ENCODE measurements around the gene POLE.
"Not testable (repeated sequence)": the region's sequence is repeated elsewhere in the genome, so short reads cannot be mapped to it uniquely, and the experiment has no call there.

POLE gene

DNA sequence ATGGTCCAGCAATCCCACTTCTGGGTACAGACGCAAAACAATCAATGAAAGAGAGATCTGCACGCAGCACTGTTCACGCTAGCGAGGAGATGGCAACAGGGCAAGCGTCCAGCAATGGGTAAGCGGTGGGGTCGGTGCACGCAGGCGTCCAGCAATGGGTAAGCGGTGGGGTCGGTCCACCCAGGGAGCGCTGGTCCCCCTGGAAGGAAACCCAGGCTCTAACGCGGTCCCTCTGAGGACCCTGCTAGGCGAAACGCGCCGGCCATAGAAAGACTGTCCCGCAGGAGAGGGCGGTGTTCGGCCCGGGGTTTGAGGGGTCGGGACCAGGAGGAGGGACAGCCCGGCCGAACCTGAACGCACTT lies 22.9 kb upstream of the POLE start:
- DNase-seq (ENCODE audit: insufficient read length, low spot score): no peak
- no peak for FAIRE-seq
- TF ChIP-seq TAF1 (IDR thresholded peaks at IDR 0.05; ENCODE audit: low read depth, low read length): no peak
- no peak for TF ChIP-seq SPI1 (IDR thresholded peaks at IDR 0.05; ENCODE audit: low read depth, low read length)
- TF ChIP-seq POLR2A (IDR thresholded peaks at IDR 0.05; ENCODE audit: low read depth, low read length): no peak
- no peak for TF ChIP-seq POU2F2 (IDR thresholded peaks at IDR 0.05; ENCODE audit: low read depth, low read length)
- TF ChIP-seq PAX5 (IDR thresholded peaks at IDR 0.05; ENCODE audit: insufficient read depth, low read length, severe bottlenecking): no peak
- no peak; the same call in none of the 2 replicates for TF ChIP-seq POLR2AphosphoS5 (IDR thresholded peaks at IDR 0.05; ENCODE audit: low read depth, low read length)

DNA sequence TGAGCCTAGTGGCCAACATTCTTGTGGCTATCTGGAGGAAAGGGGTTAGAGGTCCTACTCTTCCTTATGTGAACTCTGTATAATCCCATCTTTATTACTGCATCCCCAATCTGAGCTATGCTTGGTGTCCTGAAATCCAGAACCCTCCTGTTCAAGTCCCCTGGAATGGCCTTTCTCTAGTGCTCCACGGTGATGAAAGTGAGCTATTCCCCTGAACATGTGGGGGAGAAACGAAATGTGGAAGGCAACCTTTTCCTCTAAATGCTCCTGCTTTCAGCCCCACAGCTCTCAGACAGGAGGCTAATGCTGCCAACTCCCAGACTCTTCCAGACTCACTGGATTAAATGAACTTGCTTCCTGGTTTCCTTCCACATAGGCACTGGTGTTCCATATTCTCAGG lies 21.0 kb upstream of the POLE start:
- no peak for FAIRE-seq
- DNase-seq (ENCODE audit: insufficient read length, low spot score): no peak
- TF ChIP-seq POU2F2 (IDR thresholded peaks at IDR 0.05; ENCODE audit: low read depth, low read length) (no peak), SPI1 (IDR thresholded peaks at IDR 0.05; ENCODE audit: low read depth, low read length) (no peak), POLR2A (IDR thresholded peaks at IDR 0.05; ENCODE audit: low read depth, low read length) (no peak), PAX5 (IDR thresholded peaks at IDR 0.05; ENCODE audit: insufficient read depth, low read length, severe bottlenecking) (no peak), TAF1 (IDR thresholded peaks at IDR 0.05; ENCODE audit: low read depth, low read length) (no peak), POLR2AphosphoS5 (IDR thresholded peaks at IDR 0.05; ENCODE audit: low read depth, low read length) (no peak)

DNA sequence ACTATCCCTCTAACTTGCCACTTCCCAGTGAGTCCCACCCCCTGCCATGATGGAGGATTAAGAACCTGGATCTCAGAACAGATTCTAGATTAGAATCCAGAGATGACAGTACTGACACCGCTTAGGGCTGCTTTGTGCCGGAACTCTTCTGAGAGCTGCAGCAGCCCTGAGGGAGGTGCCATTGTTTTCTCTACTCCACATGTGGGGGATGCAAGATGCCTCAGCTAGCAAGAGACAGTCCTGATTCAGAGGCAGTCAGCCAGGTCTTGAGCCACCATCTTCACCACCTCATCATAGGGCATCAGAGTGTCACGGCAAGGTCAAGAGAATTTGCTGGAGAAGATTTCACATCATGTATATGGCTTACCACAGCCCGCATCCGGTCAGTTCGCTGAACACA lies 20.1 kb upstream of the POLE start:
- DNase-seq (ENCODE audit: insufficient read length, low spot score): no peak
- TF ChIP-seq POU2F2 (IDR thresholded peaks at IDR 0.05; ENCODE audit: low read depth, low read length) (no peak), SPI1 (IDR thresholded peaks at IDR 0.05; ENCODE audit: low read depth, low read length) (no peak), TAF1 (IDR thresholded peaks at IDR 0.05; ENCODE audit: low read depth, low read length) (no peak), POLR2A (IDR thresholded peaks at IDR 0.05; ENCODE audit: low read depth, low read length) (no peak), POLR2AphosphoS5 (IDR thresholded peaks at IDR 0.05; ENCODE audit: low read depth, low read length) (no peak), PAX5 (IDR thresholded peaks at IDR 0.05; ENCODE audit: insufficient read depth, low read length, severe bottlenecking) (no peak)
- FAIRE-seq: peak; percentile 55

DNA sequence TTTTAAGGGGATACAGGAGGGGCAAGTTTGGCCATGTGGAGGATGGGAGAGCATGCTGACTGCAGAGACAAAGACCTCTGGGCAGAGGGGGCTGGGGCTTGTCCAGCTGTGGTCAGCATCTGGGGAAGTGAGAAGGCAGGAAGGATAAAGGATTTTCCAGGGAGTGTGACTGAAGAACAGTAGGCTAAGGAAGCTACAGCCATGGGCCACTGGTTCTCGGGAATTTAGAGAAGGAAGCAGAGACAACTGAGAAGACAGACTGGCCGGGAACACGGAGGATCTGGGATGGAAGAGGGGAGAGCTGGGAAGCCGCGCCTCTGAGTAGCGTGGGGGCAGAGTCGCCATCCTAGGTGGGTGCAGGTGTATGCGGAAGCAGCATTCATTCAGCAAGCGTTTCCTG lies 16.5 kb upstream of the POLE start:
- FAIRE-seq: no peak
- TF ChIP-seq POLR2A (IDR thresholded peaks at IDR 0.05; ENCODE audit: low read depth, low read length): no peak
- no peak for TF ChIP-seq PAX5 (IDR thresholded peaks at IDR 0.05; ENCODE audit: insufficient read depth, low read length, severe bottlenecking)
- TF ChIP-seq POU2F2 (IDR thresholded peaks at IDR 0.05; ENCODE audit: low read depth, low read length): no peak
- no peak for TF ChIP-seq TAF1 (IDR thresholded peaks at IDR 0.05; ENCODE audit: low read depth, low read length)
- no peak for TF ChIP-seq POLR2AphosphoS5 (IDR thresholded peaks at IDR 0.05; ENCODE audit: low read depth, low read length)
- no peak for TF ChIP-seq SPI1 (IDR thresholded peaks at IDR 0.05; ENCODE audit: low read depth, low read length)

DNA sequence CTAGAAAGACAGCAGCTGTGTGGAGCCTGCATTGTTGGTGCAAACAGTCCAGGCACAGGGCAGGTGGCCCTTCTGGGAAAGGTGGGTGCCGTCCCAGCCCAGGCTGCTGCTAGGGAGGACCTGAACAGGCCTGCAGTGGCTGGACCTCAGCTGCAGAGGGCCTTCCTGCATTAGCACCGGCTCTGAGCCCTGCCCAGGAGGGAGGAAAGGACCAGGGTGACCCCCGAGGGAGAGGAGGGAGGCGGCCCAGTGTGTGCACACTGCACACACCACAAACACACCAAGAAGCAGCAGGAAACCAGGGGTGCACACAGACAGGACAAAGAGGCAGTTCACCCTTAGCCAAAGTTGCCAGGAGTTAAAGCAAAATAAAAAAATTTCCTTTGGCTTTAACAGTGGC lies 15.5 kb upstream of the POLE start:
- DNase-seq (ENCODE audit: insufficient read length, low spot score) (no peak), FAIRE-seq (no peak)
- TF ChIP-seq POU2F2 (IDR thresholded peaks at IDR 0.05; ENCODE audit: low read depth, low read length) (no peak), SPI1 (IDR thresholded peaks at IDR 0.05; ENCODE audit: low read depth, low read length) (no peak), POLR2AphosphoS5 (IDR thresholded peaks at IDR 0.05; ENCODE audit: low read depth, low read length) (no peak; the same call in 1 of the 2 replicates), POLR2A (IDR thresholded peaks at IDR 0.05; ENCODE audit: low read depth, low read length) (no peak), PAX5 (IDR thresholded peaks at IDR 0.05; ENCODE audit: insufficient read depth, low read length, severe bottlenecking) (no peak), TAF1 (IDR thresholded peaks at IDR 0.05; ENCODE audit: low read depth, low read length) (no peak)

More for the DNA sequence above, 16.5 kb upstream of the POLE start:
- DNase-seq (ENCODE audit: insufficient read length, low spot score): no peak

DNA sequence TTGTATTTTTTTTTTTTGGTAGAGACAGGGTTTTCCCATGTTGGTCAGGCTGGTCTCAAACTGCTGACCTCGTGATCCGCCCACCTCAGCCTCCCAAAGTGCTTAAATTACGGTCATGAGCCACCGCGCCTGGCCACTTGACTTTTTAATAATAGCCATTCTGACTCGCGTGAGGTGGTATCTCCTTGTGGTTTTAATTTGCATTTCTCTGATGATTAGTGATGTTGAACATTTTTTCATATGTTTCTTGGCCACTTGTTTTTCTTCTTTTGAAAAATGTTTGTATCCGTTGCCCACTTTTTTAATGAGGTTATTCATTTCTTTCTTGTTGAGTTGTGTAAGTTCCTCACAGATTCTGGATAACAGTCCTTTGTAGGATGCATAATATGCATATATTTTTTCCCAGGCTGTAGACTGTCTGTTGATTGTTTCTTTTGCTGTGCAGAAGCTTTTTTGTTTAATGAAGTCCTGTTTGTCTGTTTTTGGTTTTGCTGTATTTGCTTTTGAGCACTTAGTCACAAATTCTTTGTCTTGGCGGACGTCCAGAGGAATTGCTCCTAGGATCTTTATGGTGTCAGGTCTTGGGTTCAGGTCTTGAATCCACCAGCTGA lies 13.2 kb upstream of the POLE start:
- DNase-seq (ENCODE audit: insufficient read length, low spot score) (no peak), FAIRE-seq (peak; percentile 83)
- TF ChIP-seq SPI1 (IDR thresholded peaks at IDR 0.05; ENCODE audit: low read depth, low read length) (no peak), POLR2AphosphoS5 (IDR thresholded peaks at IDR 0.05; ENCODE audit: low read depth, low read length) (no peak), POLR2A (IDR thresholded peaks at IDR 0.05; ENCODE audit: low read depth, low read length) (no peak), POU2F2 (IDR thresholded peaks at IDR 0.05; ENCODE audit: low read depth, low read length) (peak; percentile 74), PAX5 (IDR thresholded peaks at IDR 0.05; ENCODE audit: insufficient read depth, low read length, severe bottlenecking) (peak; percentile 51), TAF1 (IDR thresholded peaks at IDR 0.05; ENCODE audit: low read depth, low read length) (no peak)

DNA sequence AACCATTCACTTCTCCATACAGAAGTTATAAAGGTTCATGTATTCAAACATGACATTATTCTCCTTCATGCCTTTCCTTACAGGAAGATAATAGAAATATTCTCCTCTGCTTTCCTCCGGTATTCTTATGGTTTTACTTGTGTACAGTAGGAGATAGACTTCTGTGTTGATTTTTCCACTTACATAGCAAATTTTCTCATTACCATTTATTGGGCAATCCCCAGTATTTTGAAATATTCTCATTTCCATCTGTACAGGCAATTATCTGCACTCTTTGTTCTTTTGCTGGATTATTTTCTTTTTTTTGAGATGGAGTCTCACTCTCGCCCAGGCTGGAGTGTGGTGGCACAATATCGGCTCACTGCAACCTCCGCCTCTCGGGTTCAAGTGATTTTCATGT lies 11.2 kb upstream of the POLE start:
- FAIRE-seq (no peak), DNase-seq (ENCODE audit: insufficient read length, low spot score) (no peak)
- TF ChIP-seq POU2F2 (IDR thresholded peaks at IDR 0.05; ENCODE audit: low read depth, low read length) (no peak), SPI1 (IDR thresholded peaks at IDR 0.05; ENCODE audit: low read depth, low read length) (no peak), POLR2A (IDR thresholded peaks at IDR 0.05; ENCODE audit: low read depth, low read length) (no peak), TAF1 (IDR thresholded peaks at IDR 0.05; ENCODE audit: low read depth, low read length) (no peak), PAX5 (IDR thresholded peaks at IDR 0.05; ENCODE audit: insufficient read depth, low read length, severe bottlenecking) (no peak), POLR2AphosphoS5 (IDR thresholded peaks at IDR 0.05; ENCODE audit: low read depth, low read length) (no peak)

DNA sequence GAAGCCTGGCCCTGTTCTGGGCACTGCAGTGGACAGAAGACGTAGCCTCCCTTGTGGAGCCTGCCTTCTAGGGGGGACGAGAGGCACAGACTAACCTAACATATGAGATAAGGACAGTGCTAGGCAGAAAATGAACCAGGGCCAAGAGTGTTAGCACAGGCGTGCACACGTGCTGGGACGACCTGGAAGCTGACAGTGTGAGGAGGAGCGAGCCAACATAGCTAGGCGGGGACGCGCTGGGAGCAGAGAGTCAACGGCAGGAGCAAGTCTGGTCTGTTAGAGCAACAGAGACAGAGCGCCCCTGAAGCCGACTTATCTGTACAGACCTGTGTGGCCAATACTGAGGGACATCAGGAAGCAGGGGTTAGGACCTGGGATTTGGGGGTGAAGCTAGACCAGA lies 8.3 kb upstream of the POLE start:
- TF ChIP-seq POU2F2 (IDR thresholded peaks at IDR 0.05; ENCODE audit: low read depth, low read length): no peak
- no peak for TF ChIP-seq POLR2A (IDR thresholded peaks at IDR 0.05; ENCODE audit: low read depth, low read length)
- TF ChIP-seq TAF1 (IDR thresholded peaks at IDR 0.05; ENCODE audit: low read depth, low read length): no peak
- TF ChIP-seq POLR2AphosphoS5 (IDR thresholded peaks at IDR 0.05; ENCODE audit: low read depth, low read length): no peak
- no peak for TF ChIP-seq SPI1 (IDR thresholded peaks at IDR 0.05; ENCODE audit: low read depth, low read length)
- TF ChIP-seq PAX5 (IDR thresholded peaks at IDR 0.05; ENCODE audit: insufficient read depth, low read length, severe bottlenecking): no peak
- FAIRE-seq (no peak), DNase-seq (ENCODE audit: insufficient read length, low spot score) (no peak)

DNA sequence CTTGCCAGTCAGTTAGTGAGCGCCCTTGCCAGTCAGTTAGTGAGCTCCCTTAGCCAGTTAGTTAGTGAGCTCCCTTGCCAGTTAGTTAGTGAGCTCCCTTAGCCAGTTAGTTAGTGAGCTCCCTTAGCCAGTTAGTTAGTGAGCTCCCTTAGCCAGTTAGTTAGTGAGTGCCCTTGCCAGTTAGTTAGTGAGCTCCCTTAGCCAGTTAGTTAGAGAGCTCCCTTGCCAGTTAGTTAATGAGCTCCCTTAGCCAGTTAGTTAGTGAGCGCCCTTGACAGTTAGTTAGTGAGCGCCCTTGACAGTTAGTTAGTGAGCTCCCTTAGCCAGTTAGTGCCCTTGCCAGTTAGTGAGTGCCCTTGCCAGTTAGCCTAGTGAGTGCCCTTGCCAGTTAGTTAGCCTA lies 7.7 kb upstream of the POLE start:
- not testable (repeated sequence) for FAIRE-seq; DNase-seq (ENCODE audit: insufficient read length, low spot score)

DNA sequence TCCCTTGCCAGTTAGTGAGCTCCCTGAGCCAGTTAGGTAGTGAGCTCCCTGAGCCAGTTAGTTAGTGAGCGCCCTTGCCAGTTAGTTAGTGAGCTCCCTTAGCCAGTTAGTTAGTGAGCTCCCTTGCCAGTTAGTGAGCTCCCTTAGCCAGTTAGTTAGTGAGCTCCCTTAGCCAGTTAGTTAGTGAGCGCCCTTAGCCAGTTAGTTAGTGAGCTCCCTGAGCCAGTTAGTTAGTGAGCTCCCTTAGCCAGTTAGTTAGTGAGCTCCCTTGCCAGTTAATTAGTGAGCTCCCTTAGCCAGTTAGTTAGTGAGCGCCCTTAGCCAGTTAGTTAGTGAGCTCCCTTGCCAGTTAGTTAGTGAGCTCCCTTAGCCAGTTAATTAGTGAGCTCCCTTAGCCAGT lies 4.9 kb upstream of the POLE start:
- not testable (repeated sequence) for DNase-seq (ENCODE audit: insufficient read length, low spot score); FAIRE-seq

All from GM12891 (cell line).